Measurements from ENCODE around the gene ZNF564.
"Not testable (repeated sequence)": the region's sequence is repeated elsewhere in the genome, so short reads cannot be mapped to it uniquely, and the experiment has no call there.

Gene ZNF564

DNA sequence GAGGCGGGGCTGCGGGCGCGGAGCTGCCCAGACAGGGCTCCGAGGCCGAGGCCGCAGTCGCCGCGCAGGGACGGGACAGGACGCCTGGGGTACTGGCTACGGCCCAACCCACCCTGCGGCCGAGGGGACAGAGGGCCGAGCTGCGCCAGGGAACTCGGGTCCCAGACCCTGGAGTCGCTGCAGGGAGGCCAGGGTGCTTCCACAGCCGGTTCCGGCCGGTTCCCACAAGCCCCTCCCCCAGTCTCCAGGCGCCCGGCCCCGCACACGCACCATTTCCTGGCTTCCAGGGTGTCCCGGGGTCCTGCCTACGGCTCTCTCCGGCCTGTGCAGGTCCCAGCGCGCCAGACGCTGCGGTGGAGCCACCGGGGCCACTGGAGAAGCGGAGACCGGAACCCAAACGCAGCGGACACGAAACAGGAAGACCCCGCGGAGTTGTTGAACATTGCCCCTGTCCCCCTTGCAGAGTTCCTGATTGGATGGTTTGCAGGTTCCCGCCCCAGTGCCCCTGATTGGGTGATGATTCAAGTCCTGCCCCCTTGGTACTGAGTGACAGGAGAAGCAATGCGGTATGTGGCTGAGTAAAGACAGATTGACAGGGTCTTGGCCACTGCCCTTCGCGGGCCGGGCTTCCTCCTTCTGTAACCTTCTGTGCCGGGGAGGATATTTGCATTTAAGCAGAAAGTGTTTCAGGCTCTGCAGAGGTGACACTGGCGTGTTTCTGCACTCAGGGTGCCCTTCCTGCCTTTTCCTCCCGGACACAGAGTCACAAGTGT is at the start of gene ZNF564:
ZNF564 (minus strand) TSS at position 423 of the 773 bp plus-strand sequence; CDS start at position 273, 150 bp downstream.
- DNase-seq: peak; percentile 94

DNA sequence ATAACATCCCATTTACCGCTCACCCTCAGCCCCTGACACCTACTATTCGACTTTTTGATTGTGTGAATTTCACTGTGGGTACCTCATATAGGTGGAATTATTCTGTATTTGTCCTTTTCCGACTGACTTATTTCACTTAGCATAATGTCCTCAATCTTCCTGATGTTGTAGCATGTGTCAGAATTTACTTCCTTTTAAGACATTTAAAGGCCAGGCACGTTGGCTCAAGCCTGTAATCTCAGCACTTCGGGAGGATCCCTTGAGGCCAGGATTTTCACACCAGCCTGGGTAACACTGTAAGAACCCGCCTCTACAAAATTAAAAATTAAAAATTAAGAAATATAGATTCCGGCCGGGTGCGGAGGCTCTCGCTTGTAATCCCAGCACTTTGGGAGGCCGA is 46.3 kb upstream of the ZNF564 start:
- DNase-seq: no peak

DNA sequence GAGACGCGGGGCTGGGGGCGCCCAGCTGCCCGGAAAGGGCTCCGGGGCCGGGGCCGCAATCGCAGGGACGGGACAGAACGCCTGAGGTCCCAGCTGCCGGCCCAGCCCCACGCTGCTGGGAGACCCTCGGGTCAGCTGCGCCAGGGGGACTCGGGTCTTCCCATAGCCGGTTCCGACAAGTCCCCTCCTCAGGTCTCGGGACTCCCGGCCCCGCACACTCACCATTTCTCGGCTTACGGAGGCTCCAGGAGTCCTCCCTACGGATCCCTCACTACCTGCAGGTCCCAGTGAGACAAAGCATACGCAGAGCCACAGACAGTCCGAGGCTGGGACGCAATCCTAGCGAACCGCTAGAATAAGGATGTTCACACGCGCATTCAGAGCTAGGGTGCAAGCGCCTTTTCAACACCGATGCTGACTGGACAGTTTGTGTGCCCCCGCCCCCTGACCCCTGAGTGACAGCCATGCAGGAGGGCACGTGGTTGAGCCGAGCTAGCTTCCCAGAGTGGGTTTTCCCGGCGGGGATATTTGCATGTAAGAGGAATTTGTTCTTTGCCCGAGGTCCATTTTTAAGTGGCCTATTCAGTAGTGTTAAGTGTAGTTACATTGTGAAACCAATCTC is 45.8 kb upstream of the ZNF564 start:
- DNase-seq: no peak

DNA sequence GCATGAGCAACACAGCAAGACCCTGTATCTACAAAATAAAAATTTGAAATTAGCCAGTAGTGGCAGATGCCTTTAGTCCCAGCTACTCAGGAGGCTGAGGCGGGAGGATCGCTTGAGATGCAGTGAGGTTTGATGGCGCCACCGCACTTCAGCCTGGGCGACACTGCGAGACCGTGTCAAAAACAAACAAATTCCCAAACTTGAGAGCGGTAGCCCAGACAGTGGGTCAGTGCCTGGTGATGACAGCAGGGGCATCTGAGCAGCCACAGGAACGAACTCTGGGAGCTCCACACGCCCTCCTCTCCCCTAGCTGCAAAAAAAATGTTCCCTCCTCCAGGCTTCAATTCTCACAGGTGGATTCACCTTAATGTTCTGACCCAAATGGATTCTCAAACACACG is 45.2 kb upstream of the ZNF564 start:
- no peak for DNase-seq

DNA sequence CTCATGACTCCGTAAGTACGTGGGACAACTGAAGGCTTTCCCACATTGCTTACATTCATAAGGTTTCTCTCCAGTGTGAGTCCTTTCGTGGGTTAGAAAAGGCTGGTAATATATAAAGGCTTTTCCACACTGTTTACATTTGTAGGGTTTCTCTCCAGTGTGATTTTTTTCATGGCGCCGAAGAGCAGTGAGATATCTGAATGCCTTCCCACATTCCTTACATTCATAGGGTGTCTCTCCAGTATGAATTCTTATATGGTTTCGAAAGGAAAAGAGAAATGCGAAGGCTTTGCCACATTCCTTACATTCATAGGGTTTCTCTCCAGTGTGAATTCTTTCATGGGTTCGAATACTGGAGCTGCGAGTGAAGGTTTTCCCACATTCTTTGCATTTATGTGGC is 29.8 kb upstream of the ZNF564 start:
- DNase-seq: no peak

DNA sequence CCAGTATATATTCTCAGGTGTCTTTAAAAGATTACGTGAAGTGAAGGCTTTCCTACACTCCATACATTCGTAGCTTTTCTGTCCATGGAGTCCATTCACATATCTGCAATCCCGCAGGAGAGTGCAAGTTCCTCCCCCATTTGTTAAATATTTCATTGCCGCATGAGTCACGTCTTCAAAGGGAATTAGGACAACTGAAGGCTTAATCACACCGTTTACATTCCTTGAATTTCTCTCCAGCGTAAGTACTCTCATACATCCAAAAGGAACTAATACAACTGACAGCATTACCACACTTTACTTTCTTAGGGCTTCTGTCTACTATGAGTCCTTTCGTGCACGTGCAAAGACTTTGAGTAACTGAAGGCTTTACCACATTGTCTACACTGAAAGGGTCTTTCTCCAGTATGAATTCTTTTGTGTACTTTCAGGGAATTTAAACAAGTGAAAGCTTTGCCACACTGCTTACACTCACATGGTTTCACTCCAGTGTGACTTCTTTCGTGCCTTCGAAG is 29.0 kb upstream of the ZNF564 start:
- no peak for DNase-seq

DNA sequence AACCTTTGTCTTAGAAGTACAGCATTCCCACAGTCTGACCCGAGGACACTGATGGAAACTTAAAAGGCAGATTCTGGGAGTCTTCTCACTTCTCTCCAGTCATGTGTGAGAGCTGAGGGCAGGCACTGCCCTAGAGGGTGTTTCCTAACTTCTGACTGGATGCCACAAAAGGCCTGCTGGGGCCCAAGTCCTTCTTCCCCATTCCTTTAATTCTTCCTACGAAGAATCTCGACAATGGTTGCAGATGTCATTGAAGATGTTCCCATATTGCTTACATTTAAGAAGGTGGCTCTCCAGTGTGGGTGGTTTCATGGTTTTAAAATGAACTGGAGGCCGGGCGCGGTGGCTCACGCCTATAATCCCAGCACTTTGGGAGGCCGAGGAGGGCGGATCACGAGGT is 27.4 kb upstream of the ZNF564 start:
- DNase-seq: no peak

DNA sequence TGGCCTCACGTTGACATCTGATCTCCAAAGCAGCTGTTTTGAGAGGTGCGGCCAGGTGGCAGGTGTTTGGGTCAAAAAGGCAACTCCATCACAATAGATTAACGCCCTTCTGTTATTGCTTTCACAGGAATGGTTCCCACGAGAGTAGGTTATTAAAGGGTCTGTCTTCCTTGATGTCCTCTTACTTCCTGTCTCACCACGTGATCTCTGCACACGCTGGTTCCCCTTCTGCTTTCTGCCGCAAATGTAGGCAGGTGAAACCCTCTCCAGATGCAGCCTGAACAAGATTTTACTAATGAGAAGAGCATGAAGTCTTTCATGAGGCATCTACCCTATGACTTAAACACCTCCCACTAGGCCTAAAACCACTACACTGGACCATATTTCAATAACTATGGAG is 22.8 kb upstream of the ZNF564 start:
- DNase-seq: peak; percentile 46

DNA sequence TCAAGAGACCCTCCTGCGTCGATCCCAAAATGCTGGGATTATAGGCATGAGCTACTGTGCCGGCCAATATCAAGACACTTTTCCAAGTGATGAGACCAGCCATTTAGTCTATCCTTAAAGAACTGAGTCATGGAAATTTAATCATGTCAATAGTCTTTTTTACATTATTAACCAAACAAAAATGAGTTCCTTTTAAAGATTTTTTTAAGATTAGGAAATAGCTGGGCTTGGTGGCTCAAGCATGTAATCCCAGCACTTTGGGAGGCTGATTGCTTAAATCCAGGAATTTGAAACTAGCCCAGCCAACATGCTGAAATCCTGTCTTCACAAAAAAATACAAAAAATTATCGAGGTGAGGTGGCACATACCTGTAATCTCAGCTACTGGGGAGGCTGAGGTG is 16.7 kb upstream of the ZNF564 start:
- DNase-seq: no peak

DNA sequence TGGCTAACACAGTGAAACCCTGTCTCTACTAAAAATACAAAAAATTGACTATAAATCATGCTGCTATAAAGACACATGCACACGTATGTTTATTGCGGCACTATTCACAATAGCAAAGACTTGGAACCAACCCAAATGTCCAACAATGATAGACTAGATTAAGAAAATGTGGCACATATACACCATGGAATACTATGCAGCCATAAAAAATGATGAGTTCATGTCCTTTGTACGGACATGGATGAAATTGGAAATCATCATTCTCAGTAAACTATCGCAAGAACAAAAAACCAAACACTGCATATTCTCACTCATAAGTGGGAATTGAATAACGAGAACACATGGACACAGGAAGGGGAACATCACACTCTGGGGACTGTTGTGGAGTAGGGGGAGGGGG is 15.1 kb upstream of the ZNF564 start:
- DNase-seq: not testable (repeated sequence)

DNA sequence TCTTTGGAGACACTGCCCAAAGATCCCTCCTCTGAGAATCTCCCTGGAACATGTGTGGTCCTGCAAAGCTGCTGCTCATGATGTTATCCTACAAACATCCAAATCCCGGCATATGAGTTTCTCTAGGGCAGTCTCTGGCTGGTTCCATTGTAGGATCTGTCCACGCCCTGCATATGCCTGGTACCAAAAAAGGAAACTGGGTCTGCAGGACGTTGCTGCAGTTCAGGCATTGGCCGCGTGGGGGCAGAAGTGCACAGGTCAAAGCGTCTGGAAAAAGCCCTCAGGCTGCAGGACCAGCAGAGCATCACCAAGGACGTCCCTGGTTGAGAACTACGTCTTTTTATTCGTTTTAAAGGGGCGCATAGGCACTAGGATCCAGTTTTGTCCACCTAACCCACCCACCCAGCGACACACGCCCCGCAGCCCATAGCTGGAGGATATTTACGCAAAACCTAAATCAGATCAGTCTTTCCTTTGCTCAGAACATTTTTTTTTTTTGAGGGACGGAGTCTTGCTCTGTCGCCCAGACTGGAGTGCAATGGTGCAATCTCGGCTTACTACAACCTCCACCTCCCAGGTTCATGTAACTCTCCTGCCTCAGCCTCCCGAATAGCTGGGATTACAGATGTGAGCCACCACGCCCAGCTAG is 12.9 kb upstream of the ZNF564 start:
- peak; percentile 55 for DNase-seq

DNA sequence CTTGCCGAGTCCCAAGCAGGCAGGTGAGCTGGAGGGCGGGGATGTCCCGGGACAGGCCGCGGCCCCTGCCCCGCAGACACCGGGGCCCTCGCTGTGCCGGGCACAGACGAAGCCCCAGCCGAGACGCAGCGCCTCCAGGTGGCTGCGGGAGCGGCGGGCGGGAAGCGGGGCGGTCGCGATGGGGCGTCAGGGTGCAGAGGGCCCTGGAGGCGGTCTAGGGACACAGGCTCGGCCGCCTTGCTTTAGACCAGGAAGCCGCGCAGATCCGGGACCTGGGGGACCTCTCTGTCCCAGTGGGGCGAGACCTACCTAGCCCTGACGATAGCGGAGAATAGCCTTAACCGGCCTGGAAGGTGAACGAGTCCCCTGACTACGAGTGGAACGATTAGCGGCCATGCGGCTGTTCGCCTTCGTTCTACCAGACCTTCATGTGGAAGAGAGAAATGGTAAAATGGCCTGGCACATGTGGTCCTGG is 4.2 kb upstream of the ZNF564 start:
- no peak for DNase-seq

DNA sequence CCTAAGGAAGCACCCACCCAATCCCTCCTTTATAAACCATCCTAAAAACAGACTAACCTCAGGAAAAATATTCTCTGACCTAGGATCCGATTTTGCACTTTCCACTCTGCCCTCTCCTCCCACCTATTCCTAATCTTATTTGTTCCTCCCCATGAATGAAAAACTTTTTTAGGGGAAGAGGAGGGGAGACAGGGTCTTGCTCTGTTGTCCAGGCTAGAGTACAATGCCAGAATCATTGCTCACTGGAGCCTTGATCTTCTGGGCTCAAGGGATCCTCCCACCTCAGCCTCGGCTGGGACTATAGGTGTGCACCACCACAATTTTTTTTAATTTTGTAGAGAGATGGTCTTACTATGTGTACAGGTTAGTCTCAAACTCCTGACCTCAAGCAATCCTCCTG is 4.4 kb downstream of the ZNF564 start:
- DNase-seq: no peak

DNA sequence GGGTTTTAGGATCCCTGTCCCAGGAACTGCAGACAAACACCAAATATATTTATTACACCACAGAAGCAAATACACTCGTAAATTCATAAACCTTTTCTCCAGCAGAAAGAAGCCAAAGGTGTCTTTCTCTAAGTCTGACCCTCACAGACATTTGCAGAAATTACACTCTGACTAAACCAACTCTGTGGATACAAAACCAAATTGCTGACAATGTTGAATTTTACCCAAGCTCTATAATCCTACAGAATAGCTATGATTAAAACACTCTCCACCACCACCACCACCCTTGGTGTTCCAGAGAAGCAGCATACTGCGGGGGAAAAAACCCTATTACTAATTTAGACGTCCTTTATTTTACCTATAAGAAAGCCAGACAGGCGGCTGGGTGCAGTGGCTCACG is 5.2 kb downstream of the ZNF564 start:
- no peak for DNase-seq

DNA sequence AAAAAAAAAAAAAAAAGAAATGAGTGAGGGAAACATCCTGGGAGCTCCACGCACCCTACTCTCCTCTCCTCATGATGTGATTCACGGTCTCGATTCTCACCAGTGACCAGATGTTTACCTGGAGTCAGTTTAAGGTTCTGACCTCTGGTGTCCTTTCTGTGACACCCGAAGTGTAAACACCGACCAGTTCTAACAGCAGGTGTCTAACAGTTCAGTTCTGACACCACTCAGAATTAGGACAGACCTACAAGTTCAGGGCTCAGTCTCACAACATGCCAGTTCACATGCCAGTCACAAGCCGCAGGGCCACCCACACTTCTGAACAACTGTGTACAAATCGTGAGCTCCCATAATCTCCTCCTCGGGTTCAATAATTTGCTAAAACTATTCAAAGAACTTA is 6.0 kb downstream of the ZNF564 start:
- no peak for DNase-seq

DNA sequence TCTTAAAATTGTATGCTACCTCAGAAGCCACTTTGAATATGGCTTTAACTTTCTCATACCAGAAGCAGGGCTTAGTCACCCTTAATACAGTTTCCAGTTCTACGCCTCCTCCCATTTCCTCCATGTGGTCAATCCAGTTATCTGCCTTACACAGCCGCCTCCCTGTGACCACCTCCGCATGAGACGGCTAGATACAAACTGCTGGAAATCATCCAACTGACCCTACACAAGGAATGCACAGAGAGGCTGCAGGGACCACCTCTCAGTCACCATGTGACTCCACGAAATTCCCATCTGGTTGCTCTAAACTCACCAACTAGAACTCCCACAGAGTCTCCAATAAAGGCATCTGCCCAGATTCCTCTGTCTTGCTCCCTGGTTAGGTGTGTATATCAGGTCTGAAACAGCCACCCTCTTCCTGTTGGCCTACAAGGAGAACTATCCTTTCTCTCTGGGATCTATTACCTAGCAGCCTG is 6.8 kb downstream of the ZNF564 start:
- DNase-seq: no peak

DNA sequence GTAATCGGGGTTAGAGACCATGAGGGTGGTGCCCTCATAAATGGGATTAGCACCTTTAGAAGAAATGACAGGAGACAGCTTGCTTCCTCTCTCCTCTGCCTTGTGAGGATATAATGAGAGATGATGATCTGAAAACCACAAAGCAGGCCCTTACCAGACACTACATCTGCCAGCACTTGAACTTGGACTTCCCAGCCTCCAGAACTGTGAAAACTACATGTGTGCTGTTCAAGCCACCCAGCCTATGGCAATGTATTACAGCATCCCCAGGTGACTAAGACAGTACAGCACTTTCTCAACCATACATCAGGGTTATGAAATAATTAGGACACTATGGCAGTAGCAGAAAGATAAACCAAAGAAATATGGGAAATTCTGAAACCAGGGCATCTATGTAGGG is 7.4 kb downstream of the ZNF564 start:
- no peak for DNase-seq

DNA sequence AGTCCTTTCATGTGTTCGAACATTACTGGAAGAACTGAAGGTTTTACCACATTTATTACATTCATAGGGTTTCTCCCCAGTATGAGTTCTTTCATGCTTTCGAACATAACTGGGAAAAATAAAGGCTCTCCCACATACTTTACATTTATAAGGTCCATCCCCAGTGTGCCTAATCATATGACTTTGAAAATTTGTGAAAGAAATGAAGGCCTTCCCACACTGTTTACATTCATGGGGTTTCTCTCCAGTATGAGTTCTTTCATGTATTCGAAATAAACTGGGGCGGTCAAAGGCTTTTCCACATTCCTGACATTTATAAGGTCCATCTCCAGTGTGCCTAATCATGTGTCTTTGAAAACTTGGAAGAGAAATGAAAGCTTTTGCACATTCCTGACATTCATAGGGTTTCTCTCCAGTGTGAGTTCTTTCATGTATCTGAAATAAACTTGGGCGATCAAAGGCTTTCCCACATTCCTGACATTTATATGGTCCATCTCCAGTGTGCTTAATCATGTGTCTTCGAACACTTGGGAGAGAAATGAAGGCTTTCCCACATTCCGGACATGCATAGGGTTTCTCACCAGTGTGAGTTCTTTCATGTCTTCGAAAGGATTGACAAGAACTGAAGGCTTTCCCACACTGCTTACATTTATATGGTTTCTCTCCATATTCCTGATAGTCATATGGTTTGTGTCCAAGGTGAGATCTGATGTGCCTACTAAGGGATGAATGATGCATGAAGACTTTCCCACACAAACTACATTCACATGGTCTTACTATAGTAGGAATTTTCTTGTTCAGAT is 24.0 kb downstream of the ZNF564 start:
- DNase-seq: no peak

DNA sequence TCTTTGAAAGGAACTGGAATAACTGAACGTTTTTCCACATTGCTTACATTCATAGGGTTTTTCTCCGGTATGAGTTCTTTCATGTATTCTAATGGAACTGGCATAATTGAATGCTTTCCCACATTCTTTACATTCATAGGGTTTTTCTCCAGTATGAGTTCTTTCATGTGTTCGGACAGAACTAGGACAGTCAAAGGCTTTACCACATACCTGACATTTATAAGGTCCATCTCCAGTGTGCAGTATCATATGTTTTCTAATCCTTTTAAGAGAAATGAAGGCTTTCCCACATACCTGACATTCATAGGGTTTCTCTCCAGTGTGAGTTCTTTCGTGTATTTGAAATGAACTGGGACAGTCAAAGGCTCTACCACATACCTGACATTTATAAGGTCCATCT is 24.7 kb downstream of the ZNF564 start:
- DNase-seq: no peak

DNA sequence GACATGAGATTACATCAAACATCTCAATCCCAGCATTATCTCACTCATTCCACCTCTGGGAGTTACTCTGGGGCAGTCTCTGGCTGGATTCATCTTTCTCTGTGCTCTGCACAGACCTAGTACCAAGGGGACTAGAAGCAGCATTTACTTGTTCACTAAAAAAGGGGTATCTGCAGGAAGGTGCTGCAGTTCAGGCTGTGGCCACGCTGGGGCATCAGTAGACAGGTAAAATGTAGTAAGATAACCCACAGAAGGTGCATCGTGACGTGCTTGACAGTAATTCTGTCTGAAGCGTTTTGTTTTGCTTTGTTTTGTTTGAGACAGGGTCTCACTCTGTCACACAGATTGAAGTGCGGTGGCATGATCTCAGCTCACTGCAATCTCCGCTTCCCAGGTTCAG is 29.3 kb downstream of the ZNF564 start:
- DNase-seq: no peak

DNA sequence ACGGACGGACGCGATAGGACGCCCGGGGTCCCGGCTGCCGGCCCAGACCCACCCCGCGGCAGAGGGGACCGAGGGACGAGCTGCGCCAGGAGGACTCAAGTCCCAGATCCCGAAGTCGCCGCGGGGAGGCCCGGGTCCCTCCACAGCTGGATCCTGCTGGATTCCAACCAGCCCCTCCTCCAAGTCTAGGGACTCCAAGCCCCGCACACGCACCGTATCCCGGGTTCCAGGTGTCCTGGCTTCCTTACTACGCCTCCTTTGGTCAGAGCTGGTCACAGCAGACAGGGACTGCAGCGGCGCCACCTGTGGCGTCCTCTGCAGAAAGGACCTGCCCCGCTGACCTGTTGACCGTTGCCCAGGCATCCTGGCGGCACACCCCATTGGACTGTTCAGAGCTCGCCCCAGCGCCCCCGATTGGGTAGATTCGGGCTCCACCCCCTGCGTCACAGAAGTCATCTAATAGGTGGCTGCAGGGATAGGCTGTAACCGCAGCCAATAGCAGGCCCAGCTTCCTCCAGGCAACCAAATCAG is 37.7 kb downstream of the ZNF564 start:
- no peak for DNase-seq

DNA sequence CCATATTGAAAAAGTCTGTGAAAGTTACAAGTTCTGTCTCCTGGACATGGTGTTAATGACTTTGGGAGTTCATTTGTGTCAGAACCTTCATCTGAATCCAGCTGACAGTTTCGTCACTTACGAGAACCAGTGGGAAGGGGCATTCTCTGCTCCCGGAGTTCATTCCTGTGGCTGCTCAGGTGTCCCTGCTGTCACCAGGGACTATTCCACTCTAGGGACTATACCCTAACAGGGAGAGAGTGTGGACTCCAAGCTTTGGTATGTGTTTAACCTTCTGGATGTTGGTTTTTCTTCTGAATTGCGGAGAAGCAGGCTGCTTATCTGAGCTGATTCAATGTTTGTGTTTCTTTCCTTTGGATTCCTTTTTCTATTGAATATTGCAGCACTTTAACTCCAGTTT is 54.2 kb downstream of the ZNF564 start:
- DNase-seq: no peak

DNA sequence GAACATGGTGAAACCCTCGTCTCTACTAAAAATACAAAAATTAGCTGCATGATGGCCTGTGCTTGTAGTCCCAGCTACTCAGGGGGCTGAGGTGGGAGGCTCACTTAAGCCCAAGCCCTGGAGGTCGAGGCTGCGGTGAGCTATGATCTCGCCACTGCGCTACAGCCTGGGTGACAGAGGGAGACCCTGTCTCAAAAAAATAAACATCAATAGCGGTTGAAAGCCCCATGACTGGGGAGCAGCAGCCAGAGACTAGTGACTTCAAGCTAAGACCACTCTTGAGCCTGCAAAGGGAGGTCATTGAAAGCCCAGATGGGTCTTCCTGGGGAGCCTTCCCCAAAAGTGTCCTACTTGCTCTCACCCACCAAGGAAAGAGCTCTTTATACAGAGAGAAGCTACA is 54.8 kb downstream of the ZNF564 start:
- DNase-seq: no peak

All from NCI-H510A (cell line).